SK-N-SH (cell line): ENCODE measurements around the gene TMEM184B. TPM values are rescaled to one million over a fixed set of nuclear protein-coding genes. Genes with fewer than 3 reads are reported as not detected.

ENCODE experiments used
- CTCF ChIA-PET: fragments of 300-600, 350-600 bp; formaldehyde crosslinking; extraction: SDS; loops from one replicate; lab custom pipeline; 2021; lab: Yijun Ruan, JAX
- POLR2A ChIA-PET: fragments of 350-600 bp; sonication (Branson Sonifier 250); formaldehyde crosslinking; extraction: SDS; loops from one replicate; lab custom pipeline; 2020; ENCODE audit warnings: antibody characterized with exemption, inconsistent platforms; lab: Yijun Ruan, JAX
- DNase-seq: peaks from one replicate; pipeline ENCODE4 v3.0.0; 2012
- H2AFZ ChIP-seq: fragments of 200-600 bp; sonication (generic); 2 replicates; pipeline ENCODE4 v1.8.1; 2016; ENCODE audit warnings: antibody characterized with exemption, mild to moderate bottlenecking, low read depth
- H3F3A ChIP-seq: fragments of 200-600 bp; sonication (generic); replicated peaks from 2 replicates; pipeline ENCODE3; 2016; ENCODE audit warnings: antibody characterized with exemption, mild to moderate bottlenecking; ENCODE audit not compliant: insufficient read depth
- H3K27ac ChIP-seq, 2 experiments: fragments of 200-500 bp in 1 of 2; fragments of 200-600 bp in 1 of 2; sonication (Bioruptor generic) in 1 of 2; sonication (generic), shearing (Covaris generic) in 1 of 2; 2 replicates each; pipeline versions ENCODE4 v1.5.1 to v1.6.1; 2014 to 2016; ENCODE audit warnings: low read depth in 2 of 2, inconsistent platforms in 1 of 2, low read length in 1 of 2, mild to moderate bottlenecking in 1 of 2, mixed read lengths in 1 of 2
- H3K27me3 ChIP-seq: fragments of 200-600 bp; sonication (generic), shearing (Covaris generic); 2 replicates; pipeline ENCODE4 v1.6.1; 2016; ENCODE audit warnings: mixed run types; ENCODE audit not compliant: insufficient read depth
- H3K36me3 ChIP-seq, 2 experiments: fragments of 200-500 bp in 1 of 2; fragments of 200-600 bp in 1 of 2; sonication (Bioruptor generic) in 1 of 2; sonication (generic) in 1 of 2; replicated peaks in 1 of 2; 2 replicates each; pipeline versions ENCODE3 to v1.5.1; 2014 to 2016; ENCODE audit warnings: low read length in 1 of 2, mild to moderate bottlenecking in 1 of 2; ENCODE audit not compliant: insufficient read depth in 2 of 2, control insufficient read depth in 1 of 2
- H3K4me1 ChIP-seq, 2 experiments: fragments of 200-500 bp in 1 of 2; fragments of 200-600 bp in 1 of 2; sonication (Bioruptor generic) in 1 of 2; sonication (generic), shearing (Covaris generic) in 1 of 2; 2 replicates each; pipeline versions ENCODE4 v1.5.1 to v1.6.1; 2014 to 2016; ENCODE audit warnings: low read depth in 1 of 2, low read length in 1 of 2, mixed run types in 1 of 2; ENCODE audit not compliant: insufficient read depth in 2 of 2, control insufficient read depth in 1 of 2
- H3K4me2 ChIP-seq: fragments of 200-600 bp; sonication (generic), shearing (Covaris generic); 2 replicates; pipeline ENCODE4 v1.6.1; 2017; ENCODE audit warnings: mixed run types
- H3K4me3 ChIP-seq, 2 experiments: fragments of 200-500 bp in 1 of 2; fragments of 200-600 bp in 1 of 2; sonication (Bioruptor generic) in 1 of 2; sonication (generic), shearing (Covaris generic) in 1 of 2; 2 replicates each; pipeline versions ENCODE4 v1.5.1 to v1.8.1; 2014 to 2016; ENCODE audit warnings: low read depth in 2 of 2, inconsistent platforms in 1 of 2, low read length in 1 of 2, mild to moderate bottlenecking in 1 of 2, mixed read lengths in 1 of 2, moderate library complexity in 1 of 2
- H3K79me2 ChIP-seq: fragments of 200-600 bp; sonication (generic); 2 replicates; pipeline ENCODE4 v1.8.1; 2017; ENCODE audit warnings: mild to moderate bottlenecking; ENCODE audit not compliant: insufficient read depth
- H3K9ac ChIP-seq: fragments of 200-600 bp; sonication (generic); 2 replicates; pipeline ENCODE4 v1.6.1; 2017; ENCODE audit warnings: mixed run types
- H3K9me2 ChIP-seq: fragments of 200-600 bp; sonication (generic); 2 replicates; pipeline ENCODE4 v1.6.1; 2017; ENCODE audit warnings: mixed run types
- H3K9me3 ChIP-seq: fragments of 200-600 bp; sonication (generic); 2 replicates; pipeline ENCODE4 v1.6.1; 2017; ENCODE audit warnings: mixed run types, mild to moderate bottlenecking, moderate library complexity
- H4K20me1 ChIP-seq: fragments of 200-600 bp; sonication (generic); 2 replicates; pipeline ENCODE4 v1.6.1; 2017; ENCODE audit warnings: mild to moderate bottlenecking, mixed run types; ENCODE audit not compliant: insufficient read depth
- ELF1 ChIP-seq: IDR thresholded peaks from 2 replicates; pipeline ENCODE4 v1.4.0; 2012
- FOSL2 ChIP-seq: IDR thresholded peaks from 2 replicates; pipeline ENCODE4 v1.4.0; 2012; ENCODE audit warnings: low read depth, mild to moderate bottlenecking, moderate library complexity, borderline replicate concordance
- MAX ChIP-seq: IDR thresholded peaks from 2 replicates; pipeline ENCODE4 v1.4.0; 2012; ENCODE audit warnings: low read depth
- NRF1 ChIP-seq: IDR thresholded peaks from 2 replicates; pipeline ENCODE4 v1.6.1; 2012; ENCODE audit warnings: low read depth, mild to moderate bottlenecking, low read length
- RAD21 ChIP-seq: IDR thresholded peaks from 2 replicates; pipeline ENCODE4 v1.6.1; 2012; ENCODE audit warnings: mild to moderate bottlenecking, low read length
- RFX5 ChIP-seq: IDR thresholded peaks from 2 replicates; pipeline ENCODE4 v1.6.1; 2012; ENCODE audit warnings: mild to moderate bottlenecking, improper control_type of control experiment, low read length
- SIN3A ChIP-seq: IDR thresholded peaks from 2 replicates; pipeline ENCODE4 v1.6.1; 2012; ENCODE audit warnings: low read depth, mild to moderate bottlenecking, low read length, moderate library complexity, borderline replicate concordance
- TAF1 ChIP-seq: IDR thresholded peaks from 2 replicates; pipeline ENCODE4 v1.6.1; 2012; ENCODE audit warnings: low read depth, mild to moderate bottlenecking, low read length, moderate library complexity, borderline replicate concordance
- TCF12 ChIP-seq: IDR thresholded peaks from 2 replicates; pipeline ENCODE4 v1.4.0; 2012
- WGBS: methylation state at CpG from one replicate; pipeline ENCODE4 v1.1.6; 2017; ENCODE audit warnings: low lambda C conversion rate; 5-methylcytosine and 5-hydroxymethylcytosine counted together
- polyA plus RNA-seq, 3 experiments: library from polyadenylated mRNA; depleted of rRNA; stranded (reverse); fragments of >200 nt; gene quantifications; 2 replicates each; pipeline ENCODE4 v1.2.3, GENCODE V29; 2012

TMEM184B gene
- polyA plus RNA-seq, 1 of the 3 experiments (the other 2 are of a cell fraction) = 25.3 TPM

- H2AFZ ChIP-seq = no peak overlapping the region; the same call in 1 of the 2 replicates
- POLR2A ChIA-PET = no interaction called here
- TF ChIP-seq RFX5 = no peak
- peak; percentile 78 for TF ChIP-seq MAX
- TF ChIP-seq ELF1 = peak; percentile 70
- peak overlapping the region; percentile 54; the same call in 1 of the 2 replicates for H3K9ac ChIP-seq
- CTCF ChIA-PET = no interaction called here
- H3K79me2 ChIP-seq = peaks cover 36% of the 10 kb centered on the region
- H3K27me3 ChIP-seq = no peaks in the 10 kb centered on the region
- H4K20me1 ChIP-seq = peaks cover 29% of the 10 kb centered on the region
- peaks cover 15% of the 10 kb centered on the region for H3F3A ChIP-seq
- no peak for DNase-seq
- peak overlapping the region; percentile 59 for H3K4me2 ChIP-seq
- H3K4me3 ChIP-seq = no peak overlapping the region; a peak in 1 of 4 replicates
- peaks cover 17 to 22% of the 10 kb centered on the region in 2 experiments; a peak in 2 of 4 replicates for H3K4me1 ChIP-seq
- no peaks in the 10 kb centered on the region for H3K9me3 ChIP-seq
- H3K27ac ChIP-seq = peak overlapping the region; percentile 58 to 86
- 70% methylated on average over 6 of the region's 18 CpGs for WGBS
- no peaks in the 10 kb centered on the region for H3K36me3 ChIP-seq
- H3K9me2 ChIP-seq = no peaks in the 10 kb centered on the region
Measured at GRCh38 chr22:38317995-38318715, 45.3 kb upstream of the TMEM184B start.

GRCh38 chr22:38317122-38317994 is 44.5 kb upstream of the TMEM184B start, which contains the start of gene CSNK1E:
TSS of gene CSNK1E (minus strand) at chr22:38317433. CDS start at chr22:38314157, 3,276 bp downstream.
- CTCF ChIA-PET = no interaction called here
- no peak within 1 kb of the TSS; the same call in 1 of the 2 replicates for H2AFZ ChIP-seq
- H3K9me3 ChIP-seq = no peaks in the 10 kb centered on the region
- H3K4me1 ChIP-seq = peaks cover 22 to 24% of the 10 kb centered on the region in 2 experiments; a peak in 2 of 4 replicates
- 57% methylated on average over 6 of the region's 98 CpGs for WGBS
- H3K4me3 ChIP-seq = peak within 1 kb of the TSS; percentile 64 to 70
- DNase-seq = peak; percentile 89
- no peaks in the 10 kb centered on the region for H3K36me3 ChIP-seq
- TF ChIP-seq RAD21 (no peak), MAX (peak; percentile 26; the same call in 1 of the 2 replicates), NRF1 (no peak)
- TF ChIP-seq, all 33 proteins: peak for 1
- H3K27me3 ChIP-seq = no peaks in the 10 kb centered on the region
- H3K9me2 ChIP-seq = no peaks in the 10 kb centered on the region
- H3K4me2 ChIP-seq = peak within 1 kb of the TSS; percentile 87
- peak within 1 kb of the TSS; percentile 78 to 87 for H3K27ac ChIP-seq
- peaks cover 37% of the 10 kb centered on the region for H4K20me1 ChIP-seq
- peaks cover 44% of the 10 kb centered on the region for H3K79me2 ChIP-seq
- H3F3A ChIP-seq = peaks cover 18% of the 10 kb centered on the region
- H3K9ac ChIP-seq = peak within 1 kb of the TSS; percentile 94
- POLR2A ChIA-PET = no interaction called here

- Histone ChIP-seq H3K9me3 (no peaks in the 10 kb centered on the region), H3K9me2 (no peaks in the 10 kb centered on the region), H3K9ac (peak overlapping the region; percentile 94), H3K27me3 (no peaks in the 10 kb centered on the region), H3K4me2 (peak overlapping the region; percentile 87), H3F3A (peaks cover 18% of the 10 kb centered on the region)
- 5% methylated on average over 5 of the region's 52 CpGs for WGBS
- POLR2A ChIA-PET = no interaction called here
- DNase-seq = peak; percentile 79
- TF ChIP-seq TCF12 (no peak), RAD21 (no peak), SIN3A (no peak; the same call in 1 of the 2 replicates), TAF1 (peak; percentile 50; the same call in 1 of the 2 replicates), FOSL2 (no peak)
- TF ChIP-seq, all 33 proteins: peak for 1
- CTCF ChIA-PET = no interaction called here
- H3K4me1 ChIP-seq = peaks cover 22 to 24% of the 10 kb centered on the region in 2 experiments; a peak in 2 of 4 replicates
- H3K27ac ChIP-seq = peak overlapping the region; percentile 78 to 87
- H4K20me1 ChIP-seq = peaks cover 41% of the 10 kb centered on the region
- H3K36me3 ChIP-seq = no peaks in the 10 kb centered on the region
- H2AFZ ChIP-seq = no peak overlapping the region
- peak overlapping the region; percentile 64 to 70 for H3K4me3 ChIP-seq
- peaks cover 52% of the 10 kb centered on the region for H3K79me2 ChIP-seq
Measured at GRCh38 chr22:38316364-38317121, 43.7 kb upstream of the TMEM184B start.
